G401.6 (cell line): ENCODE measurements around the gene PRKN.

Experiments
- FAIRE-seq: peaks from 2 replicates; lab custom pipeline; 2012; peaks lifted over from hg19 to GRCh38; lab: Jason Lieb, UNC

PRKN gene

DNA sequence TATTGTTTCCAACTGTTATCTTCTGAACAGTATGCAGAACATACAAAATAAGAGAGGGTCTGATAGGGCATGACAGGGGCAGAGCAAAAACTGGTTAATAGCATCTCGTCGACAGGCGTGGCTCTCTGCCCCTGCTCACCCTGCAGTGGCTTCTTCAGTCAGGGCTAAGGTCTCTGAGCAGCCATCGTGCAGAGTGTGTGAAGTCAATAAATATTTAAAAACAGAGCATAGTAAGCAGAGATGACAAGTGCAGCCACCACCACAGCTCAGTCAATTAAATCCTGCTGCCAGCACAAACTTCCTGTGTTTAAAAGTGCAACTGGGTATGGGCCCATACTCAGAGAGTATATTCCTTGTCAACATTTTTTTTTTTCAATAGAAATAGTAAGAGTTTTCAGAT is 1080.3 kb downstream of the PRKN start:
- no peak for FAIRE-seq

DNA sequence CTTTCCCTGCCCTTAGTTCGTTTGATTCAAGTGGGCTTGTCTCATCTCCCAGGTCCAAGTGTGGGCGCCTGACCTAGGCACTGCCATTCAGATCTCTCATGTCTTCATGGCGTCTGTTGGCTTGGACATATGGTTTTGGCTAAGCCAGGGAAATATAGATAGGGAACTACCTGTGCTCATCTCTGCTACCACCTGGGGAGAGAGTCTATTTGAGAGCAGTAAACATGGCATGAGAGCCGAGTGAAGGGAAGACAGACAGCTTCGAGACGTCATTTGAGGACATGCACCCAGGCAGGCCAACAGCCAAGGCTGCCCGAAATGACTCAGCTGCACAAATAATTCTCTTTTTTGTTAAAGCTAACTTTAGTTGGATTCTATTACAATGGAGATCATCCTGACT is 1083.0 kb downstream of the PRKN start:
- FAIRE-seq: no peak

DNA sequence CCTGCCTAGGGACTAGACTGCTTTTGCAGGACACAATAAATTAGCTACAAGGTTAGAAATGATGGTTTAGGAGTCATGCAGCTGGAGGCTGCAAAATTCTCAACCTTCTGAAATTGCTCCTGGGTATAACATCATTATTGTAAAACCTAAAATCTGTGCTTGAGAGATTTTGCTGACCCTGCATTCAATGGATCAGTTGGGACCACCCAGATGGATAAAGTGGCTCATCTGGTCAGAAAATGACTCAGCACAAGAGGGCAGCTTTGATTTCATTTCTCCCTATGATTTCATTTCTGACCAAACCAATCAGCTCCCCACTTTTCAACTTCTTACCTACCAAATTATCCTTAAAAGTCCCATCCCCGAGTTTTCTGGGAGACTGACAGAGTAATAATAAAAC is 1086.4 kb downstream of the PRKN start:
- no peak for FAIRE-seq

DNA sequence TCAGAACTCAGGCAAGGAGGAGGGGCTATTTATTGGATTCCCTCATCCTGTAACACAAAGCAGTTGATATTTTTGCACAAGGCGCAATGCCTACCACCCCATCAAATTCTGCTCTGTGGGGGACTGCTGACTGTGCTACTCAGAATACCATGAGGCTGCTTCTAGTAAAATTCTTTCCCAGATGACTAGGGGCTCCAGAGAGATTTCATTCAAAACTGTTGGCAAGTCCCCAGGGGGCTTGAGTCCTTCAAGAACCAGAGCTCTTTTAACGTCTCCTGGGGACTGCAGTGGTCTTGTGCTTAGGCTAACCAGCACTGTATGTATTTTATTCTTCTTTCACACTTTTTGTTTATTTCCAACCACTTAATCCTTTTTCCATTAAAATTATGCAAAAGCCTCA is 1087.8 kb downstream of the PRKN start:
- FAIRE-seq: no peak

DNA sequence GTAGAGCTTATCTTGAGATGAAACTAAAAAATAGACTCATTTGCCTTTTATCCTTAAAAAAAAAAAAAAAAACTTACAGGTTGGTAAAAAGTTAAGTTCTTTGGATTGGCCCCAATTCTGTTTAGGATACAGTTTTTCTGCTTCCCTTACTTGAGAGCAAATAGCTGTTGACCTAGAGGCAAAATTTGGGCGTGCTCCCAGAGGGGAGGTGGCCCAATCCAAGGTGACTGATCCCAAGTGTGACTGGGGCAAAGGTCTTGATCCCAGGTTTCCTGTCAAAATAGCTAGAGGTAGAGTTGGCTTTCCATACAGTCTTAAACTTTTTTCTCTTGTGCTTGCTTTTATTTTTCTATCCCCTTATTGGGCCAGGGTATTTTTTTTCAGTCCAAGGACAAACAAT is 1089.9 kb downstream of the PRKN start:
- no peak for FAIRE-seq

DNA sequence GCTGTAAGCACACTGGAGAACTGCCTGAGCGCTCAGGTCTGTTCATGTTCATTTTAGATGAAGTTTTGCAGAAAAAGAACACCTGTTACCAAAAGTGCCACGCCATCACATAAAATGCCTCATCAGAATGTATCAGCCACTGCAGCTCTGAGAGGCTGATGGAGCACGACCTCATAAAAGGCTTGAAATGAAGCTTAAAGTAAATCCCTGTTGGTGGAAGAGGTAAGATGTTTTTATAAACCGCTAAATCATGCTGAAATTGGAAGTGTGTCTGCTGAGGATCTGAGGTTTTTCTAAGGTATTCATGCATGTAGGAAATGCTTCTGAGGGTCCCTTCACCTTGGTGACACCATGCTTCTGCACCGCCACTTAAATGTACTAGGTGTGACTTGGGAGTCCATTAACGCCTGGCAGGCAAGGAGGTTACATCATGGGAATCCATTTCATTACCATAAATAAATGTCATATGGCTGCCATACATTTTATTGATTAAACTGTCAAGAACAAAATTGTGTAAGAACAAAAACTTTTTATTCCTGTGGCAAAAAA is 1090.6 kb downstream of the PRKN start:
- FAIRE-seq: no peak

DNA sequence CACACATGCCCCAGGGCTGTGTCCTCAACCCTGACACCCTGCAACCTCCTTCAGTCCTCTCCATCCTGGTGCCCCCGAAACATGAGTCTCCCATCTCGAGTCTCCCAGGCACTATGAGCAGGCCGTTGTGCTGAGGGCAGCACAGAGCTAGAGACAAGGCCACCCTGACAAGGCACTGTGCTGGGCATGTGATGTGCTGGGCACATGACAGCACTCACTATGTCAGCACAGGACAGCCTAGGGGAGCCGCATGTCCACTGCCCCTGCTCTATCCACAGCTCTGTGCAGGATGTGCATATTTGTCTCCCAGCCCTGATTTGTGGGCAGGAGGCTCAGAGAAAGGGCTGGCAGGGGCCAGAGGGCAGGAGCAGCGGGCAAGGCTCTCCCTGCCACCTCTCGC is 1091.6 kb downstream of the PRKN start:
- no peak for FAIRE-seq

DNA sequence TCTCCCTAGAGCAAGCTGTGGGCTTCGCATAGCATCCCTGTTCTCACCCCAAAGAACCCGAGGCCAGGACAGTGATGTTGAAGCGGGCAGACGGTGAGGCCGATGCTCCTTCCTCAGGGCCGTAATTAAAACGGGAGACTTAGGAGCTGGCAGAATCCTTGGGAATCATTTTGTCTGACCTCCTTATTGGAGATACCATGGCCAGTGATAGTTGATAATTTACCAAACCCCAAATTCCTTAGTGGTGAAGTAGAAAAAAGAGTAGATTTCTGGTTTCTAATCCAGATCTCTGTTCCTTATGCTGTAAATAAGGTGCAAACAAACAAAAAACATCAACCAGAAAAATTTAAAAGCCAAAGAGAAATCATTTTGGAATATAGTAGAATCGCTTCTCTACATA is 1092.7 kb downstream of the PRKN start:
- no peak for FAIRE-seq

DNA sequence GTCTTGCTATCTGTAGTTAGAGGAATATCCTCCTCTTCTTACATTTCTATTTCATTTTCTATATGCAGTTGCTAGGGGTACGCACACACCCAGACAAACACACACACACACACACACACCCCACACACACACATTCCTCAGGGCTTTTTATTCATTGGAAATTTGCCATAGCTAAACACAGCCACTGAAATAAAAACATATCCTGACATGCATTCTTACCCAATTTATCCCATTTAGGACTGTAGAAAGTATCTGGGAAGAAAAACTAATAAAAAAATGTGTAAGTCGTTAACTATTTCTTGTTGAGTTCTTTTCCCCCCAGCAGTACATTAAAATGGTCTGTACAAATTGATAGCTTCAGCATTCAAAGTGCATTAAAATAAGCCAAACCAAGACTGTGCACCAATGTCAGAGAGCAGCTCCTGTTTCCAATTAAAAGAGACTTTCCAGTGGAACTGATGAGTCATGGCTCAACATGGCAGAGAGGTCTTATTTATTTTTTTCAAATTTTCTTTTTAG is 1095.8 kb downstream of the PRKN start:
- no peak for FAIRE-seq

DNA sequence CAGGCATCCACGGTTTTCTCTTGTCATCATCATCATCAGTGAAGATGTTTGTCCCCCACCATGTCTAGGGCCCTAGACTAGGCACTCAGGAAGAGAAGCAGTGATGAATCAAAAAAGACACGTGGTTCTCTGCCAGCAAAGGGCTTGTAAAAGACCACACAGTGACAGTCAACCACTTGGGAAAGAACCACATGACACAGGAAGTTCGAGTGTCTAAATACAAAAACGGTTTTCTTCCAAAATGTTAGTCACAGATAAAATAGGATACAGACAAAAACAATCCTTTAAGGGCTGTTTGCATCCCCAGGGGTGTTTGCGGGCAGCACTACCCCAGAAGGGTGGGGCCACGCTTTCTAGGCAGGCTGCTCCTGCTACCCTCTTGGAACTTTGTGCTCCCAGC is 1096.9 kb downstream of the PRKN start:
- no peak for FAIRE-seq

DNA sequence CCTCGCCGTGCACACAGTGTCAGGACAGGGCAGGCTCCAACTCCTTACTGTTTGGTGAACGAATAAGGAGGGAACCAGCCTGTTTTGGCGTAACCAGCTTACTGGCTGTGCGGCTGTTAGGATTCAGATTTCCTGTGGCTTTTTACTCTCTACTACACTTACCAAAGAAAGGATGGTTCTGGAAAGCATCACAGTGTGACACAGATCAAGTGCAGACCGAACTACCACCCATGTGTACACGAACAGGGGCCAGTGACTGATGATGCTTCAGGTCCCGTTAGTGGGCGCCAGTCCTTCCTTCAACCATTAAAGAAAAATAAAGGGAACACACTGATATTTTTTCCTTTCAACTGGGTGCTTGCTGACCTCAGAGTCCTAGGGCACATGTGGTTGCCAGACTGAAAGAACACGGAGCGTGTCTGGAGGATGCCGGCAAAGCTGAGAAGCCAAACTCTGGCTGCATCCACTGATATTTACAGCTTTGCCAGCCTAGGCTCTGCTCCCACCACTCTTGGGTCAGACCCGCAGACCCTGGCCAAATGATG is 1101.4 kb downstream of the PRKN start:
- FAIRE-seq: no peak

DNA sequence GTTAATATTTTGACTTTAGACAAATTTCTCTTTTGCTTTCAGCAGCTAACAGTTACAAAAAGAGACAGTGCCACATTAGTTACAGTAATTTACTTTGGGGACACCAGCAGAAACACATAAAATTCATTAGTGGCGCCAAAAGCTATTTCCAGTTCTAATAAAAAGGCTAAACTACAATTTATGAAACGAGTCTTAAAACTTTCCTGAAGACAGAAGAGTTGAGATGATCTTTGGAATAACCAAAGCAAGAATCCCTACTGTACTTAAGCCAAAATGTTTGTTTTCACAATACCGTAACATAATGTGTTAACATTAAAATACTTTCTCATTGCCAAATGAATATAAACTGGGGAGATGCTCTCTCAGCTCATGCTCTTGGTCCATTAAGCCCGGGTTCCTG is 1103.5 kb downstream of the PRKN start:
- FAIRE-seq: no peak

DNA sequence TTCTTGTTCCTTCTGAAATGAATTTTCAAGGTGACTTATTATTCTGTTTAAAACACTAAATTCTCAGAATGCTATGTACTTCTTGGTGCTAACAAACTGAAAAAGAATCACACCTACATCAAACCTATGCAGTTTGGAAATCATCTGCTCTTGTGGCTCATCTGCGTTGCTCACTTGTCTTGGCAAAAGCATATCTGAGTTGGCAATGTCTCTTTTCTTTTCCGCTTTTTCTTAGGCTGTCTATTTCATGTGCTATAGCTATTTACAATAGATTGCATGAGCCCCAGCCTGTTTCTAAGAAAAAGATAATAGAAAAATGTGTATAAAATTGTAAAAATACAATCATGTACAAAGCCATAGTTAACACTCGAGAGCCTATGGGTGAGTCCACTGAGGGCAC is 1104.8 kb downstream of the PRKN start:
- no peak for FAIRE-seq

DNA sequence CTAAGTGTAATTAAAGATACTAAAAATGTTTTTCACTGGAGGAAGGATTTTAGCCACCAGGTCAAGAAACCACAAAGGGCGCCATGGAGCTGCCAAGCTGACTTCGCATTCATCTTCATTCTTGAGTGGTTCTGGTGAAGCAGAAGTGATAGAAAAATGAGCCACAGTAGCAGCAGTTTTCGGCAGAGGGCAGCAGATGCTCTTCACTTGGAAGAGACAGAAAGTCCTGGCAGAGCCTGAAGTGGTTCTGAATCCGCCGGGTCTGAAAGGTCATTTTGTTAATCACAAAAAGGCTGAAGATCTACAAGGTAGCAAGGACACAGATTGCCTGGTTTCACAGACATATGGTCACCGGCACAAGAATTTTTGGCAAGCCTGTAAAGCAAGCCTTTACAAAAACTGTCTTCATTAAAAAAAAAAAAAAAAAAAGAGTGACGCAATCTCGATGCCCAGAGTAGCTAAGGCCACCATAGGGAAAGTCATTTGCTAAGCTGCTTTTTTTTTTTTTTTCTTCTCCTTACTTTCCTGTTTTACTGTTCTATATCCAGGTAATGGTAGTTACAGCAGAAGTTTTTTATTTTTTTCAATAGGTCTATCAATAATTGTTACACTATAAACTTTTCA is 1108.6 kb downstream of the PRKN start:
- FAIRE-seq: no peak

DNA sequence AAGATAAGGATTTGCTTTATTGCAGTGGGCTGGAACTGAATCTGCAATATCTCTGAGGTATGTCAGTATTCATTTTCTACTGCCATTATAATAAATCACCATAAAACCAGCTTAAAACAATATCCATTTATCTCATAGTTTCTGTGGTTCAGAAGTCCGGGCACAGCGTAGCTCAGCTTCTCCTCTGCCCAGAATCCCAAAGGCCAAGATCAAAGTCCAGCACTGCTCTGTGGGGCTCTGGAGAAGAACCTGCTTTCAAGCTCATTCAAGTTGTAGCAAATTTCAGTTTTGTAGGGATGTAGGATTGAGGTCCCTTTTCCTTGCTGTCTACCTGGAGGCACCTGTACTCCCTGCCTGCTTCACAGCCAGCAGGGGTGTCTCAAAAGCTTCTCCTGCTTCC is 1113.9 kb downstream of the PRKN start:
- no peak for FAIRE-seq

DNA sequence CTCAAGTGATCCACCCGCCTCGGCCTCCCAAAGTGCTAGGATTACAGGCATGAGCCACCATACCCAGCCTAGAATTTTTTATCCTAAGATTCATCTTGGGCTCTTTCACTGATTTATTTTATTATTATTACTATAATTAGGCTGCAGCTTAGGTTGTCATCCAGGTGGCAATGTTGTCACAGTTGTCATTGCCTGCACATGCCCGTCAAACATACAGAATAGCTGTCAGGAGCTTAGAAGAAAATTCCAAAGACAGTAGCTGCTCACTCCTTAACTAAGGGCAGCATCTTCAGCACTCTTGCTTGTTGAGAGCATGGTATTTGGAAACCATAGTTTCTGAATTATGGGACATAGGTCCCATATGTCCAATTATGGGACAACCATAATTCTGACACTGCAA is 1118.8 kb downstream of the PRKN start:
- FAIRE-seq: no peak

DNA sequence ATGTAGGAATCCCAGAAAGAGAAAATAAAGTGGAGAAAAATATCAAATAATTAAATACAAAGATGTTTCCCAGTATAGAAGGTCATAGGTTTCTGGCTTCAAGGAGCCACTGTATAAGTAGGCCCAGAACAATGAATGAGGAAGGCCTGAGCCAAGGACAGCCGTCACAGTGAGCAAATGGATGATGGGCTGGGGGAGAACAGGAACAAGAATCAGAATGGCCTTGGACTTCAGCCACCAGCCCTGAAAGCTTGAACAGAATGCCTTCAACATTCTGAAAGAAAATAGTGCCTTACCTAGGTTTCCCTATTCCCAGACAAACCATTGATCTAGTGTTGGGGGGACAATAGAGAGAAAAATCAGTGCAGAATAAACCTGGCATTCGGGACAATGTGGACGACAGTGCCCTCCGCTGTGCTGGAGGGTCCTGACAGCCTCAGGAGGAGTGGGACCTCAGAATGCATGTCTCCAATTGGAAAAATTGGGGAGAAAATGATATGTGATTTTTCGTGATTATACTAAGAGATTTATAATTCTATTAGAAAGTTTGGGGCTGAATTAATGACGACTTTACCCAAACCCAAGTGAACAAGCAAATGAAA is 1119.8 kb downstream of the PRKN start:
- no peak for FAIRE-seq

DNA sequence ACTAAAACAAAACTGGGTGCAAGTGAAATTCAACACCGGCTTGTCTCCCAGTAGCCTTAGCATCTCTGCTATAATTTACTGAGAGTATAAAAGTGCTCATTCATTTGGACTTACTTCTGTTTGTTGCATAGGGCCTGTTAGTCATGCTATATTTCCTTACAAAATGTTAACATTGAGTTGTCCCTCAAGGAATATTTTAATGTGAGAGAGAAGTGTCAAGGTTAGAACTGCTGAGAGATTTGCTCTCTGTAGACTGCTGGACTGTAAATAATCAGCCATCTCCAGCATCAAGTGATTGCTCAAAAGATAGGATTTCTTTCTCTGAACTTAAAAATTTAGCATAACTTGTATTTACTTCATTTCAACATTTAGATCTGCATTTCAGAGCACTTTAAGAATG is 1125.2 kb downstream of the PRKN start:
- FAIRE-seq: no peak

DNA sequence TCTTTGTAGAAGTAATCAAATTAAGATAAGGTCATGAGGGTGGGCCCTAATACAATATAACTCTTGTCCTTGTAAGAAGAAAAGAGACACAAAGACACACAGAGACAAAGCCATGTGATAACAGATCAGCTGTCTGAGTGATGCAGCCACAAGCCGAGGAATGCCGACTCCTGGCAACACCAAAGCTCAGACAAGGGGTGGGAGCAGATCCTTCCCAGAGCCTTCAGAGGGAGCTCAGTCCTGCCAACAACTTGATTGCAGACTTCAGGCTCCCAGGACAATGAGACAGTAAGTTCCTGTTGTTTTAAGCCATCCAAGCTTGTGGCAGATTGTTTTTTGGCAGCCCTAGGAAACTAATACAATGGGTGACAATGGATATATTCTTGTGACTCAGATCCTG is 1128.7 kb downstream of the PRKN start:
- FAIRE-seq: no peak

DNA sequence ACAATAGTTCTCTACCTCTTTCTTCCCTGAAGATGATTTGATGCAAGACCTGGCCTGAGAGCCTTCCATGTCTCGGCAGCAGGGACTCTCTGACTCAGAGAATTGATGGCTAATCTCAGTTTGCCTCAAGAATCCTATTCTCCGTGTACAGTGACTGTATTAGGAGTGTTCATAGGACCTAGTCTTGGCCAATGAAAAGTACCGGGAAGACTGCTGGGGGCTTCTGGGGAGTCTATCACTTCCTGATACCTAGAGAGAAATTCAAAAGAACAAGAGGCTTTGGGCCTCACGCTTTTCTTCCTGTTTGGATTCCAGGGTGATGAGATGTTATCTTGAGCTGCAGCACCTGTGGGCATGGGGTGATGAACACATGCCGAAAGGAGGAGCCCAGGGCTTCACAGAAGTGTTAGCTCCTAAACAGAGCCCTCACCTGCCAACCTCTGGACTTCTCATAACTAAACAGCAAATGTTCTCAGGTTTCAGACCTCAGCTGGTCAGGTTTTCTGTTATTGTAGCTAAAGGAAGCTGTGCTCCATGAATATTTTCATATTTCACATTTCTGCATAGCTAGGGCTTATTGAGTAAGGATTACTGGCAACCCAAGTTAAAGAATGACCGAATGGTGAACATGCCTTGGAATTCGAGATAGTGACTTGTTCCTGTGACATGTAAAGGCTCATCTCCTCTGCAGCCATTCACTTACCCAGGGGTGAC is 1130.6 kb downstream of the PRKN start:
- no peak for FAIRE-seq

DNA sequence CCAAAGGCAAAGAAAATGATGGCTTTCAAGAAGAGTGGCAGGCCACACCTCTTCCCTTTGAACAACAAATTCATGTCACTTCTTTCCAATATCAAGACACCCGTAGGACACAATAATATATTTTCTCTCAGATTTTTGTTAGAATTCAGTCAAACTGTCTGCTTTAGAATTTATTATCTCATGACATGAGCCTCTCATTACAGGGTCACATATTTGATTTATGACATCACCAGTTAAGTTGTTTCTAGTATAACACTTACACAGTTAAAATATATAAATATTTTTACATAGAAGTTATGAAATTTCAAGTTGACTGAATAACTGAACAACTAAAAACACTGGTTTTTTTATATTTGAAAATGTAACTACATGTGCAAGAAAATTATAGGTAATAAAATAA is 1133.2 kb downstream of the PRKN start:
- FAIRE-seq: no peak

DNA sequence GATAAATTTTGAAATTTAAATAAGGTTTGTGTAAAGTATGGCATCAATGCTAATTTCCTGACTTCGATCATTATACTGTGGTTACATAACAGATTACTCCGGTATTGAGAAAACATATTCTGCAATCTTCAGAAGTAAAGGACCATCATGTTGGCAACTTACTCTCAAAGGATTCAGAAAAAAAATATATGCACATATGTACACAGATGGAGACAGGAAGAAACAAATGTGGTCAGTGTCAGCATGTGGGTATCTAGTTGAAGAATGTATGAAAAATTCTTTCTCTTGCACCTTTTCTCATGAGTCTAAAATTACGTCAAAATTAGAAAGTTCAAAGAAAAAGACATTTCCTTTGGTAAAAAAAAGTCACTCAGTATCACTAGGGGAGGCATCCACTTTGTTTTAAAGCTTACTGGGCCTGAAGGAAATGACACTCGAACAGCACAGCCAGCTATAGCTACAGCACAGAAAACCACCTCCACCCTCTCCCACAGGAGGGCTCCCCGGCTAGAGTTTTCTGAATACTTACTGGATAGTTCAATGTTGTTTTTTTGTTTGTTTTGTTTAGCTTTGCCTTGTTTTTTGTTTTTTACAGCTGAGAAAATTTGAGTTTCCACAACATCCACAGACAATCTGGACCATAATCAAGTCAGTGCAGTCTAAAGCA is 1136.5 kb downstream of the PRKN start:
- FAIRE-seq: no peak

DNA sequence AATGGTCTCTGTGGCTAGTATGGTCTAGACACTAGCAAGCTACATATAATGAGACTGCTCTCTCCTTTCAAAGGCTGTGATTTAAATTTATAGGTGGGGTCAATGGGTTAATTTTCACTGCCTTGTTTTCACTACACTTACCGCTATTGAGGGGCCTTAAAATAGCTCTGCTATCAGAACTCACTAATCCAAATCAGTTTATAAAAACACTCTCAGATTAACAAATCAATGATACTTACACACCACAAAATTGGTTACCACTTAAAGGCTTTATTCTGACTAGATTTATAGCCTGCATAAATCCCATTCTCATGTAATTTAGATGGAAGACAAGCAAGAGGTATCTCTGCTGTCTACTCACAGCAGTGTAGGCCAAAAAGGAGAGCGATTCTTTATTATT is 1140.7 kb downstream of the PRKN start:
- no peak for FAIRE-seq
